Islet precursor cell (in vitro differentiated cells): Measurements from ENCODE around the gene ANKS3.
A peak's percentile ranks its signal among the peaks of the same experiment; 100 is the strongest.

Experiments used
- DNase-seq: peaks from one replicate; pipeline ENCODE4 v3.0.0-alpha.2; 2018

The ANKS3 gene

GRCh38 chr16:4694642-4695451 lies 39.2 kb downstream of the ANKS3 start:
- peak; percentile 52 for DNase-seq

GRCh38 chr16:4693956-4694641 lies 40.0 kb downstream of the ANKS3 start:
- peak; percentile 70 for DNase-seq

GRCh38 chr16:4693296-4693955 lies 40.6 kb downstream of the ANKS3 start, which contains the start of gene NUDT16L1:
Gene NUDT16L1, plus strand, starts transcription at chr16:4693562. Its CDS starts 165 bp downstream, at chr16:4693727.
- DNase-seq: peak; percentile 98

GRCh38 chr16:4692460-4693295 lies 41.4 kb downstream of the ANKS3 start:
- peak; percentile 53 for DNase-seq

GRCh38 chr16:4691666-4692412 lies 42.2 kb downstream of the ANKS3 start:
- peak; percentile 49 for DNase-seq

GRCh38 chr16:4690946-4691665 lies 43.0 kb downstream of the ANKS3 start:
- DNase-seq: peak; percentile 51

- DNase-seq: peak; percentile 46
These were observed 44.0 kb downstream of the ANKS3 start for GRCh38 chr16:4689864-4690704.

GRCh38 chr16:4689091-4689671 lies 44.9 kb downstream of the ANKS3 start:
- DNase-seq: peak; percentile 38

- no peak for DNase-seq
These were observed 45.4 kb downstream of the ANKS3 start for GRCh38 chr16:4688674-4689045.

GRCh38 chr16:4687946-4688673 lies 46.0 kb downstream of the ANKS3 start:
- no peak for DNase-seq

- no peak for DNase-seq
These were observed 46.7 kb downstream of the ANKS3 start for GRCh38 chr16:4687416-4687815.

- DNase-seq: no peak
These were observed 47.4 kb downstream of the ANKS3 start for GRCh38 chr16:4686497-4687210.

- no peak for DNase-seq
These were observed 48.1 kb downstream of the ANKS3 start for GRCh38 chr16:4685776-4686496.

- no peak for DNase-seq
These were observed 48.8 kb downstream of the ANKS3 start for GRCh38 chr16:4685292-4685691.

- DNase-seq: no peak
These were observed 49.3 kb downstream of the ANKS3 start for GRCh38 chr16:4684763-4685162.

GRCh38 chr16:4684058-4684715 lies 49.9 kb downstream of the ANKS3 start:
- DNase-seq: no peak
